Measurements from ENCODE around the gene CUX1.

Gene CUX1

DNA sequence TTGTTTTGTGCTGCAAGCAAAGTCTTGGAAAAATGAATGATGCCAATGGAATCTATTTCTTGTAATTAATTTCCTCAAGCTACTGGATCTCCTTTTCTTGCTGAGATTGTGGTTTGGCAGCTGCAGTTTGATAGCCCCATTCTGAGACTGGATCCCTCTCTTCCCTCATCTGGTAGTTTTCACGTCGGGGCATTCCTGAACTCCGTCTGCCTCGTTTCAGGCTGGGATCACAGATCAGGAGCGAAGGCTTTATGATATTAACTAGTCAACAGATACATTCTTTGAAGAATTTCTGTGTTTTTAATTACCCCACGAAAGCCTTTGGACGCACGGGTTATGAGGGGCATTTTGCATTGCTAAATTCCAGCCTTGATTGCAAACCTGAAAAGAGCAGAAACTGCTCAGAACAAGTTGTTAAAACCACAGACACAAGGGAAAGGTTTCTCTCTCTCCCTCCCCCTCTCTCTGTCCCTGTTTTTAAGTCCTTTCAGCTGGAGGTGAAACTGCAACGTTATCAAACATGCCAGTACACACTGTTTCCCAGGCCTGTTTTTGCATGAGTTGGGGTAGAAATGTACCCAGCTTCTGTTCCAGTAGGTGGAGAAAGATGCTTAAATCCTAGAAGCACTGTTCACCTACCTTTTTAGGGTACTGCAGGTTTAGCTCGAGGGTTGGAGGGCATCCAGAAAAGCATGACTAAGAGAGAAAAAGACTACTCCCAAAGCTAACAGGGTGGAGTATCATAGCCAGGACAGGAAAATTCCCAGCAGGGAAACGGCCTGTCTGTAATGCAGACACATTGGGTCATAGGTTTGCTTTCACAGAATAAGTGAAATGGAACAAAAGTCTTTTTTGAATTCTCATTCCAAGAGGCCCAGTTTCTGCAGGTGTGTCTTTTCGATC is 124.3 kb downstream of the CUX1 start:
- DNase-seq = no peak

DNA sequence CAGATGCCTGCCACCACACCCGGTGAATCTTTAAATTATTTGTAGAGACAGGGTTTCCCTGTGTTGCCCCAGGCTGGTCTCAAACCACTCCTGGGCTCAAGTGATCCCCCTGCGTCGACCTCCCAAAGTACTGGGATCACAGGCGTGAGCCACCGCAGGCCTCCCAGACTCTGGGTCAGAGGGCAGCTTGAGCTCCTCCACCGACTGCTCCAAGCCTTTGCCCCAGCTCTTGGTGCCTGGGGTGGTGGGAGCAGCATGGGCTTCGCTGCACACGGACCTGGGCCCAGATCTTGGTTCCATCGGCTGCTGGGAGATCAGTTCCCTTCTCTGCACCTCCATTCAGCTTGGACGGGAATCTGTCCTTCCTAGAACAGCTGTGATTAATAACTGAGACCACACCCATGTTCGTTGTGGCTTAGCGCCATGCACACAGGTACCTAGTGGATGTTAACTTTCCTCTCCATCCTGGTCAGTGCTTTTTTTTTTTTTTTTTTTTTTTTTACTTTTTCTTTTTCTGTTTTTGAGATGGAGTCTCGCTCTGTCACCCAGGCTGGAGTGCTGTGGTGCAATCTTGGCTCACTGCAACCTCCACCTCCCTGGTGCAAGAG is 125.3 kb downstream of the CUX1 start:
- no peak for DNase-seq

DNA sequence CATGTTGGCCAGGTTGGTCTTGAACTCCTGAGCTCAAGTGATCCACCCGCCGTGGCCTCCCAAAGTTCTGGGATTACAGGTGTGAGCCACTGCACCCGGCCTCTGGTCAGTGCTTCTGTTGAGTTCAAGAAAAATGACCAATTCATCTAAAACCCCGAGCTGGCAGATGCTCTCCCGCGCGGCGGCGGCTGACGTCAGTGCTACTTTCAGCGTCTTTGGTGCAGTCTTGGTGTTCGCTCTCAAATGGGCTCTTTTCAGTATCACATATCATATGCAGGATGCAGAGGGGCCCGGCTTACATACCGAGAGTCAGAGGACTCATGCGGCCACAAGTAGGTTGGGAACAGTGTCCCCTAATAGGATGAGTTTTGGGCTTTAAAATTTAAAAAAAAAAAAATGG is 125.9 kb downstream of the CUX1 start:
- no peak for DNase-seq

DNA sequence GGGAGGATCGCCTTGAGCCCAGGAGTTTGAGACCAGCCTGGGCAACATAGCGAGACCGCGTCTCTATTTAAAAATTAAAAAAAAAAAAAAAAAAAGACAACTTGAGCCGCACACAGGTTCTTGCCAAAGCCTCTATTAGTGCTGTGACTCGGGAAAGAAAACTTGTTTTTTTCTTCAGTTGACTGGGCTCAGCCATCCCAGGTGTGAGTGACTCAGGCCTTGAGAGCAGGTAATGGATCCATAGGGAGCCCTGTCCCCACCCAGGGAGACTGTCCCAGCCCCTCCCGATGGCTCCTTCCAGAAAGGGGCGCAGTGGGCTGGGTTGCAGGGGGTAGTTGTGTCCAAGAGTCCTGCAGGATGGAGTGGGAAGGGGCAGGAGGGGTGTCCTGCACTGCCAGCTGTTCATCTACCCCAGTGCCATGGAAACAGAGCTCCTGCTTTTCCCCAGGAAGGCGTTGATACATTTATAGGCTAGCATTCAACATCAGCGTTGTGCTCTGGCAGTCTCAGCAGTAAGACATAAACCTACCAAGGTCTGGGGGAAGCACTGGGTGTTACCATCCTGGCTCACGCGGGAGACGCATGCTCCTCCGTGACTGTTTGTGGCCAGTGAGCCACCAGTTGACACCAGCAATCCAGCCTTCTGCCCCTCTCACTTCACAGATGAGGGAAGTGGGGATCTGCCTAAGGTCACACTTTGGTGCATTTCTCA is 126.6 kb downstream of the CUX1 start:
- no peak for DNase-seq

GRCh38 chr7:101944611-101945010 is 127.2 kb downstream of the CUX1 start:
- DNase-seq = no peak

DNA sequence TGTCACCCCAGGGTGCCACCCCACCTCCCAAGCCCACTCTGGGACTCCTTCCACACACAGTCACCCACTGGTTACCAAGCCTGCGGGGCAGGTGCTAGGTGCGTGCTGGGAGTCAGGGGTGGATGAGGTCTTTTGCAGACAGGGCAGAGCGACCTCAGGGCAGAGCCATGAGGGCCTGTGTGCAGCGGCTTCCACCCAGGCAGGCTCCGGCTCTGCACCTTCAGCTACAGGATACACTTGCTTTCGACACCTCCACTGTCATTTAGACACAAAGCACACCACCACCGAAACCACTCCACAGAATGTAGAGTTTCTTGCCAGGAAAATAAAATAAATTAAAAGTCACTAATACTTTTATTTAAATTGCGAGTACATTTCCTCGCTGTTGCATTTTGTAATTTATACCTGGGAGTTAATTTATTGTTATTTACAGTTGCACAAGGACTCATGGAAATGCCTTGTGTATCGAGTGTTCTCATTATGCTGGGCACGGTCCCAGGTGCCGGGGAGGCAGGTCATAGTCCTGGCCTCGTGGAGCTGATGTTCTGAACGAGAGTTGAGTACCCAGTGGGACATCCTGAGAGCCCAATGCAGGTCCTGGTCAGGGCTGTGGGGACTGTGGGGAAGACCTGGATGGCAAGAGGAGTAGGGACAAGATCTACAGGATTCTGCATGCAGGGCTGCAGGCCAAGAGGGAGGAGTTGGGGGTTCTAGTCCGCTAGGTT is 127.8 kb downstream of the CUX1 start:
- no peak for DNase-seq

GRCh38 chr7:101947899-101948298 is 130.5 kb downstream of the CUX1 start:
- DNase-seq = no peak

DNA sequence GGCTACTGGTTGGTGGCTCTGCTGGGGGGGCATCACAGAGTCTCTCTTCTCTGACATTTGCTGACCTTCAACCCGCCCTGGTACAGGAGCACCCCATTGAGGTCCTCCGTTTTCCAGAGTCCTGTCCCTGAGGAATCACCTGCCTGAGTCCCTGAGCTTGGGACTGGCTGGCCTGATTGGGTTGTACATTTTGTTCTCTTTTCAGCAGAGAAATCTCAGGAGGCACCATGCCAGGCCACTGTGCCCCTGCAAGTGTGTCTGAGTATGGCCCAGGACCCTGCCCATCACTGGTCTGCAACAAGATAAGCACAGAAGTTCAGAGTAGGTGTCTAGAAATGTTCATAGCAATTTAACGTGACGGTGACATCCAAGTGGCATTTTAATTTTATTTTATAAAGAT is 131.2 kb downstream of the CUX1 start:
- DNase-seq = no peak

DNA sequence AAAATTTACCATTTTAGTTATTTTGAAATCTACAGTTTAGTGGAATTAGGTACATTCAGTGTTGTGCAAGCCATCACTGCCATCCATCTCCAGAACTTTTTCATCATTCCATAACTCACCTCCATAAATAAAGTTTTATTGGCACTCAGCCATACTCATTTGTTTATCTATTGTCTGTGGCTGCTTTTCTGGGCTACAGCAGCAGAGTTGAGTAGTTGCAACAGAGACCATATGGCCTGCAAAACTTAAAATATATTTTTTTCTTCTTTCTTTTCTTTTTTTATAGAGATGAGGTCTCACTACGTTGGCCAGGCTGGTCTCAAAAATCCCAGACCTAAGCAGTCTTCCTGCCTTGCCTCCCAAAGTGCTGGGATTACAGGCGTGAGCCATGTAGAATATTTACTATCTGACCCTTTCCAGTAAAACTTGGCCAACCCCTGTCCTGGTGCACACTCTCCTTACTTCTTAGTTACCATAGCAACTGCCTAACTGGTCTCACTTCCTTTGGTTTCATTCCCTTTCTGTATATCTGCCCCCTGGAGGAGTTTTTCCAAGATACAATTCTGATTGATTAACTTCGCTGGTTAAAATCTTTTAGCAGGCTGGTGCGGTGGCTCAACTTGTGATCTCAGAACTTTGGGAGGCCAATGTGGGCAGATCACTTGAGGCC is 133.2 kb downstream of the CUX1 start:
- no peak for DNase-seq

GRCh38 chr7:101951757-101952156 is 134.3 kb downstream of the CUX1 start:
- no peak for DNase-seq

DNA sequence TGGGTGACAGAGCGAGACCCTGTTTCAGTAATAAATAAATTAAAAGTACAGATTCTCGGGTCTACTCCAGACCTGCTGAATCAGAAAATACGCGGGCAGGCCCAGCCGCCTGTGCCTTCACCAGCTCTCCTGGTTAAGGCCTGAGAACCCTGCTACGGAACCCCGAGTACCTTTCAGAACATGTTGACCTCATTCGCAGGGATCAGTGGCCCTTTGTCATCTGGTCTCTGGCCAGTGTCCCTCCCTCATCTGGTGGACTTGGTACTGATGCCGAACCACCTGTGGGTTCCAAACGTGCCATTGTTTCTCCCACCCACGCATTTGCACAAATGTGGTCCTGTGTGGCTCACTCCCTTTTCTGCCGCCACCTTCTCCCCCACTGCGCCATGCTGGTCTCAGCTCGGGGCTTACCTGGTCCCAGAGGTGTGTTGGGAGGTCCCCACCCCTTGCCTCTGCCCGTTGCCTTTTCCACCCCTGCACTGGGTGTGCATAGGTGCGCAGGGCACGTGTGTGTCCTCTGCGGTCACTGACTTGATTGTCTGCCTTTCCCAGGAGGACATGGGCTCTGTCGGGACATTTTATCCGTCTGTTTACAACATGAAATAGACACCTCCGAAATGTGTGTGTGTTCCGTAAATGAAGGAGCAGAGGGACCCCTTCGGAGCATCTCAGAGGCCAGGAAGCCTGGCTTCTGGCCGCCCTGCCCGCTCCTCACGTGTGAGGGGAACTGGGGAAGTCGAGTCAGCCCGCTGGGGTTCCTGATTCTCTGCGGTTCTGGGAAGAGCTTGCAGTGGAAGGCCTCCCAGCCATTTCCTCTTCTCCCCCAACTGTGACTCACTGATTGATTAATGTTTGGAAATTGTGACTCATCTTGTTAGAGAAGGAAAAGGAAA is 135.2 kb downstream of the CUX1 start:
- DNase-seq = no peak

DNA sequence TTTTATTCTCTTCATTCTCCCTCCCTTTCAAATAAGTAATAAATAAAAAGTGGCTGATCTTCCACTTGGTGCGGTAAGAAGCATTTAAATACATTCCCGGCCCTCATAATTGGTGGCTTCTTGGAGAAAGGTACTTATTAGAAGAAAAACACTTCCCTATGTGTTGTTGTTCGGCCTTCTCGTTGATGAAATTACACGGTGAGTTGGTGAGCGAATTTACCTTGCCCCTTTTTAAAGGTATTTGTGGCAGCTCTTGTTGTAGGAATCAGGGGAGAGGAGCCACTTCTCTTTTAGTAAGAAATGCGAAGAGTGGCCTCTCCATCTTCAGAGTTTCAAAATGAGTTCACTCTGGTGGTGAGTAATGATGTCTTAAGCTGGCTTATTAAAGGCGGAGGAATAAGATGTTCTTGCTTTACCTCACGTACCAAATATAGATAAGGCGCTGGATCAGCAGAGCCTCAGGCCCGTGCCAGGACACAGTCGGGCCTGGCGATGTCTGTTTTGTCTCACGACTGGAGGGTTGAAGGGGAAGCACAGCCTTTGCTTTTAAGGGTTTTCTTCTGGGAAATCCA is 135.9 kb downstream of the CUX1 start:
- no peak for DNase-seq

- no peak for DNase-seq
Measured at GRCh38 chr7:101954499-101954898, 137.1 kb downstream of the CUX1 start.

DNA sequence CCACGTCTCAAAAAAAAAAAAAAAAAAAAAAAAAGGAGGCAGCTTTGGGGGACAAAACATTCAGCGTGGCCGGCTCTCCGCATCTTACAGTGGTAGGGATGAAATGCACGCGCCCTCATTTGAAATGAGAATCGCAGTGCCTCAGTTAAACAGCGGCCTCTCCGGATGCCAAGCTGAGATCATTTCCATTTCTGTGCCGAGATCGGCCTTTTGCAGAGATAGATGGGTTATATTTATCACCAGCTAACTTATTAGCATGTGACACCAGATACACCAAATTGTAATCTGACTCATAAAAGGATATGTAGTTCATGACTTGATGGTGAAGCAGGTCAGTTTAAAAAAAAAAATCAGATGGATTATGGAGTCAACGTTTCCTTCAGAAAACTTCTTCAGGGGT is 138.7 kb downstream of the CUX1 start:
- no peak for DNase-seq

DNA sequence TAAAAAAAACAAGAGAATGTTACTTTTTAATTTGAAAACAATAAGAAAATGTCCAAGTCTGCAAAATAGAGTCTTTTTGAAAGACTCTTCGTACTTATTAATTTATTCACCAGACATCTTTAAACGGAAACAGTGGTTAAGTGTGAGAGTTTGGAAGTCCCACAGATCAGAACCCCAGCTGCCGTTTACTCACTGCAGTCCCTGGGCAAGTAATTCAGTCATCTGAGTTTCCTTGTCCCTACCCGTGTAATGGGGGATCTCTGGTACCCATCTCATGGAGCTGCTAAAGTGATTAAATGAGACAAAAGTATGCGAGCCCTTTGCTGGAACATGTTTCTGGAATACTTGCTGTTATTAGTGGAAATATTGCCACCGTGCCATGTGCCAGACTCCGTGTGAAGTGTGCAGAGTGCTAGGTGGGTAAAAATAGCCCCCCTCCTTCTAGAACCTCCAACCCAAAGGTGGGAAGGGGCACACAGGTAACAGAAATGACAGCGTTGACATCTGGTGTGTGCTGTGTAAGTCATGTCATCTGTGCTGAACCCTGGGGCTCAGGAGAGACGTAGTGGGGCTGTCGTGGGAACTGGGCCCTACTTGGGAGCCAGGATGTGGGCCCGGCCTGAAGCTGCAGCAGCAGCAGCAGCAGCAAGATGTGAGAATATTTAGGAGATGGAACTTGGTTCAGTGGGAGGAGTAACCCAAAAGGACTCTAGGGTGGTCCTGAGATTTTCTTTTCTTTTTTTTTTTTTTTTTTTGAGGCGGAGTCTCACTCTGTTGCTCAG is 140.5 kb downstream of the CUX1 start:
- DNase-seq = no peak

DNA sequence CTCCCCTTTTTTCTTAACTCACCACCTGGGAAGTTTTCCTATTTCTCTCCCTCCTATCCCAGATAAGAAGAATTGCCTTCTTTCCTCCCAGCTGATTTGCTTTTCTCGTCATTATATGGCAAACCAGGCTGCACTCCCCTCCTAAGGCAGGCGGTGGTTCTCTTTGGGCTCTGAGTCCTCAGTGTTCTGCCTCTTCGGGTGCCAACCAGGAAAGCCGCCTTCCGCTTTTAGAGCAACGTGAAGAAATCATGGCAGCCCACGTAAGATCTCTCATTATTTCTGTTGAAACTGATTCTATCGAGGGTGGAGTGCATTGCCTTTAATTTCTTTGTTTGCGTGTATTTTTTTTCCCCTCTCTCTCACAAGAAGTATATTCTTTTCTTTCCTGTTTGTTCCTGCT is 141.9 kb downstream of the CUX1 start:
- no peak for DNase-seq

DNA sequence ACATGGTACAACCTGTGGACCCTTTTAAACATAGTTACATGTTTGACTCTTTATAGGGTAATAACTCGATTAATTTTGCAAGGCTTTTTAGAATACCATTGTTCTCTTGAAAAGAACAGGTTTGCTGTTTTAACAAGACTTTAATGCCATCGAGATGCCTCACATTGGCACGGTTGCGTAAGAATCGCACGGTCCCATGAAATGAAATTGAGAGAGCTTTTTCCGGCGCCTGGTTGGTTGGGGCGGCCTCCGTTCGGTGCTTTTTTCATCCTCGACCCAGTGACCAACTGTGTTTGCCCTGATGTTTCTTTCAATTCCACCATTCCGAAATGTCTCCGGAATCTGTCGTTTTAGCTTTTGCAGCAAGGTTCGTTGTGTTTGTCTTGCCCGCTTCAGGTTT is 142.4 kb downstream of the CUX1 start:
- DNase-seq = no peak

DNA sequence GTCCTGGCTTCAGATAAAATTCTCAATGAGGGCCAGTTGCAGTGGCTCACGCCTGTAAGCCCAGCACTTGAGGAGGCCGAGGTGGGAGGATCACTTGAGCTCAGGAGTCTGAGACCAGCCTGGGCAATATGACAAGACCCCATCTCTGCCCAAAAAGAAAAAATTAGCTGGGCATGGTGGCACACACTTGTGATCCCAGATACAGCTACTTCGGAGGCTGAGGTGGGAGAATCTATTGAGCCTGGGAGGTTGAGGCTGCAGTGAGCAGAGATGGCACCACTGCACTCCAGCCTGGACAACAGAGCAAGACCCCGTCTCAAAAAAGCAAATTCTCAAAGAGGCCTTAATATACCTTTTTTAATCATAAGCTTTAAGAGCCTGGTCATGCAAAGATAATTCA is 142.9 kb downstream of the CUX1 start:
- no peak for DNase-seq

- DNase-seq = no peak
Measured at GRCh38 chr7:101960985-101961708, 143.7 kb downstream of the CUX1 start.

DNA sequence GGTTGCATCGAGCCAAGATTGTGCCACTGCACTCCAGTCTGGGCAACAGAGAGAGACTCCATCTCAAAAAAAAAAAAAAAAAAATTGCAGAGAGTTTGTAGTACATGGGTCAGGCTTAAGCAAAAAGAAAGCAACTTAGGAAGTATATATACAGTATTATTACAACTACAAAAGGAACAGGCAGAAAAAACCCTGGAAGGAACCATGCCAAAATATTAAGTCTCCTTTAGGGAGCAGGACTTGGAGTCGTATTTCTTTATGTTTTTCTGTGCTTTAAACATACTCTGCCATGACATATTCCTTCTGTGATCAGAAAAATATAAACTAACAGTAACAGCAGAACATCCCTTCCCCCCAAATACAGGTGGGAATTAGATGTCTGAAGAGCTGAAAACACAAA is 144.4 kb downstream of the CUX1 start:
- no peak for DNase-seq

Measured in NCI-H526 treated with DMSO at 0.1 percent for 48 hours (cell line).